ENCODE data around the gene FFAR1.

DNA sequence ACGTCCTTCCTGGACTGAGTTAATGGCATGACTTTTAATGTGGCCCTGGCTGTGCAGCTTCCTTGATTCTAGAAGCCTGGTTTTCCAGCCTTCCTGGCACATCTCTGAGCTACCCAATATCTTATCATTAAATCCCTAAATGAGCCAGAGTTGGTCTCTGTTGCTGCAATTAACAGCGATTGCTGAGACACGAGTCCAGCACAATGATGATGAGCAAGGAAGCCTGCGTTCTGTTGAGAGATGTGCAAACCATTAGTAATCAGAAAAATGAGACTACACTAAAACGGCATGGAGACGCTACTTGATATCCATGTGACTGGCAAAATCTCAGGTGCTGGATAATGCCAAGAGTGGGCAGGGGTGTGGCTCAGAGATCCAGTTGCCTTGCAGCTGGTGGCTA, 49.4 kb downstream of the FFAR1 start:
- TF ChIP-seq, protein P1, sequence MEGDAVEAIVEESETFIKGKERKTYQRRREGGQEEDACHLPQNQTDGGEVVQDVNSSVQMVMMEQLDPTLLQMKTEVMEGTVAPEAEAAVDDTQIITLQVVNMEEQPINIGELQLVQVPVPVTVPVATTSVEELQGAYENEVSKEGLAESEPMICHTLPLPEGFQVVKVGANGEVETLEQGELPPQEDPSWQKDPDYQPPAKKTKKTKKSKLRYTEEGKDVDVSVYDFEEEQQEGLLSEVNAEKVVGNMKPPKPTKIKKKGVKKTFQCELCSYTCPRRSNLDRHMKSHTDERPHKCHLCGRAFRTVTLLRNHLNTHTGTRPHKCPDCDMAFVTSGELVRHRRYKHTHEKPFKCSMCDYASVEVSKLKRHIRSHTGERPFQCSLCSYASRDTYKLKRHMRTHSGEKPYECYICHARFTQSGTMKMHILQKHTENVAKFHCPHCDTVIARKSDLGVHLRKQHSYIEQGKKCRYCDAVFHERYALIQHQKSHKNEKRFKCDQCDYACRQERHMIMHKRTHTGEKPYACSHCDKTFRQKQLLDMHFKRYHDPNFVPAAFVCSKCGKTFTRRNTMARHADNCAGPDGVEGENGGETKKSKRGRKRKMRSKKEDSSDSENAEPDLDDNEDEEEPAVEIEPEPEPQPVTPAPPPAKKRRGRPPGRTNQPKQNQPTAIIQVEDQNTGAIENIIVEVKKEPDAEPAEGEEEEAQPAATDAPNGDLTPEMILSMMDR (IDR thresholded peaks at IDR 0.05) = no peak
- no peak for TF ChIP-seq POLR2A (IDR thresholded peaks at IDR 0.05)
